HPDE6-E6E7 (cell line): ENCODE results near the gene BAAT.

Experiments
- DNase-seq: peaks from one replicate; pipeline ENCODE4 v3.0.0; 2011; ENCODE audit warnings: missing footprints; ENCODE audit errors: extremely low spot score

Gene BAAT

GRCh38 chr9:101398930-101399642 lies 14.3 kb upstream of the BAAT start:
- DNase-seq, result peak; percentile 21

GRCh38 chr9:101398068-101398929 lies 13.5 kb upstream of the BAAT start, which contains the start of the genes MRPL50 and ZNF189:
TSS of gene MRPL50 (minus strand) at chr9:101398618. CDS start at chr9:101398592, 26 bp downstream.
TSS of gene ZNF189 (plus strand) at chr9:101398851. CDS start at chr9:101399157, 306 bp downstream.
- peak; percentile 98 for DNase-seq

GRCh38 chr9:101397746-101398067 lies 12.9 kb upstream of the BAAT start:
- DNase-seq, result no peak

GRCh38 chr9:101394687-101395086 lies 9.9 kb upstream of the BAAT start:
- no peak for DNase-seq

GRCh38 chr9:101393135-101393534 lies 8.3 kb upstream of the BAAT start:
- DNase-seq, result no peak

GRCh38 chr9:101388507-101388993 lies 3.7 kb upstream of the BAAT start:
- no peak for DNase-seq

- no peak for DNase-seq
Observed at GRCh38 chr9:101387871-101388506, 3.2 kb upstream of the BAAT start.

- DNase-seq, result no peak
Observed at GRCh38 chr9:101383361-101383760, 1.4 kb downstream of the BAAT start.

GRCh38 chr9:101381833-101382342 lies 2.9 kb downstream of the BAAT start:
- DNase-seq, result no peak

GRCh38 chr9:101381118-101381517 lies 3.7 kb downstream of the BAAT start:
- DNase-seq, result no peak

- DNase-seq, result no peak
Observed at GRCh38 chr9:101380295-101380694, 4.5 kb downstream of the BAAT start.

GRCh38 chr9:101376111-101376848 lies 8.5 kb downstream of the BAAT start:
- DNase-seq, result no peak

- no peak for DNase-seq
Observed at GRCh38 chr9:101375546-101375945, 9.3 kb downstream of the BAAT start.

GRCh38 chr9:101372327-101373118 lies 12.3 kb downstream of the BAAT start:
- DNase-seq, result no peak

GRCh38 chr9:101371813-101372212 lies 13.0 kb downstream of the BAAT start:
- no peak for DNase-seq

GRCh38 chr9:101369884-101370531 lies 14.8 kb downstream of the BAAT start:
- no peak for DNase-seq

- no peak for DNase-seq
Observed at GRCh38 chr9:101369286-101369685, 15.5 kb downstream of the BAAT start.

GRCh38 chr9:101367323-101367722 lies 17.5 kb downstream of the BAAT start:
- DNase-seq, result no peak

- no peak for DNase-seq
Observed at GRCh38 chr9:101366038-101366756, 18.6 kb downstream of the BAAT start.
